NB4 (cell line): Measurements from ENCODE around the gene ADAT1.

Experiments used
- POLR2A ChIP-seq: IDR thresholded peaks from 2 replicates; pipeline ENCODE4 v1.6.1; 2011; ENCODE audit warnings: mild to moderate bottlenecking; ENCODE audit not compliant: insufficient read length; ENCODE audit errors: extremely low read depth
- TF ChIP-seq, protein P1 (sequence below): IDR thresholded peaks from one replicate; pipeline ENCODE4 v1.5.1; 2012; ENCODE audit warnings: low read depth, low read length

DNA sequence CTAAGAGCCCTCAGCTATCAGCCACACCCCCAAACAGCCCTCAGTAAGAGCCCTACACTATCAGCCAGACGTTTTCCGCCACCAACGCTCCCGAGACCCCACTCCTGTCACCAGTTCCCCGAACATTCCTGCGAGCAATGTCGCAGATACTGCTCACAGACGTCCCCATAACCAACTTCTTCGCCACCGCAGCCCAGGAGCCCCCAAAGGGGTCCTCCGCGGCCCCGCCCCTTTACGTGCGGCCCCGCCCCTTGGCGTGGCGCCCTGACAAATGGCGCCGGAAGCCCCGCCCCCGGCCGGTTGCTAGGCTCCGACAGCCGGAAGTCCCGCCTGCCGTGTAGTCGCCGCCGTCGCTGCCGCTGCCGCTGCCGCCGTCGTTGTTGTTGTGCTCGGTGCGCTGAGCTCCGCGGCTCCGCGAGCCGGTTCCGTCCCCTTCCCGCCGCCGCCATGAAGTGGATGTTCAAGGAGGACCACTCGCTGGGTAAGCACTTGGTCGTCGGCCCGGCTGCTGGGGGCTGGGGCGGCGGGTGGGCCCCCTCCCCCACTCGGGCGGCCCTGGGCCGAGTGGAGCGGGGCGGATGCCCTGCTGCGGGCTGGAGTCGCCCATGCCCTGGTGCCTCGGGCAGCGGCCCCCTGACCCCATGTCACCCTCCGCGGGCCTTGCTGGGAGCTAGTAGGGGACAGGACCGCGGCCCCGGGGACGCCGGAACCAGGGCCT, 56.9 kb downstream of the ADAT1 start, which contains the start of gene GABARAPL2:
- TF ChIP-seq, protein P1, sequence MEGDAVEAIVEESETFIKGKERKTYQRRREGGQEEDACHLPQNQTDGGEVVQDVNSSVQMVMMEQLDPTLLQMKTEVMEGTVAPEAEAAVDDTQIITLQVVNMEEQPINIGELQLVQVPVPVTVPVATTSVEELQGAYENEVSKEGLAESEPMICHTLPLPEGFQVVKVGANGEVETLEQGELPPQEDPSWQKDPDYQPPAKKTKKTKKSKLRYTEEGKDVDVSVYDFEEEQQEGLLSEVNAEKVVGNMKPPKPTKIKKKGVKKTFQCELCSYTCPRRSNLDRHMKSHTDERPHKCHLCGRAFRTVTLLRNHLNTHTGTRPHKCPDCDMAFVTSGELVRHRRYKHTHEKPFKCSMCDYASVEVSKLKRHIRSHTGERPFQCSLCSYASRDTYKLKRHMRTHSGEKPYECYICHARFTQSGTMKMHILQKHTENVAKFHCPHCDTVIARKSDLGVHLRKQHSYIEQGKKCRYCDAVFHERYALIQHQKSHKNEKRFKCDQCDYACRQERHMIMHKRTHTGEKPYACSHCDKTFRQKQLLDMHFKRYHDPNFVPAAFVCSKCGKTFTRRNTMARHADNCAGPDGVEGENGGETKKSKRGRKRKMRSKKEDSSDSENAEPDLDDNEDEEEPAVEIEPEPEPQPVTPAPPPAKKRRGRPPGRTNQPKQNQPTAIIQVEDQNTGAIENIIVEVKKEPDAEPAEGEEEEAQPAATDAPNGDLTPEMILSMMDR = no peak
- TF ChIP-seq POLR2A = peak; percentile 74
